HEK293 (cell line): ENCODE results near the gene LRIF1.

Experiments
- CTCF ChIA-PET: fragments of 350-600 bp; formaldehyde crosslinking; extraction: SDS; loops from one replicate; lab custom pipeline; 2021; ENCODE audit warnings: antibody characterized with exemption; lab: Yijun Ruan, JAX
- POLR2A ChIA-PET: fragments of 300-600 bp; formaldehyde crosslinking; extraction: SDS; loops from one replicate; lab custom pipeline; 2020; ENCODE audit warnings: antibody characterized with exemption, inconsistent platforms; lab: Yijun Ruan, JAX
- H3K27ac ChIP-seq: fragments of 200-500 bp; sonication (Bioruptor generic); 2 replicates; pipeline ENCODE4 v1.5.1; 2014; ENCODE audit warnings: low read depth, low read length, control low read depth, inconsistent platforms; ENCODE audit errors: extremely low read depth
- H3K36me3 ChIP-seq, 2 experiments: fragments of 200-500 bp in 1 of 2; sonication (Bioruptor generic) in 1 of 2; 1 replicate in 1 of 2; 2 replicates in 1 of 2; pipeline ENCODE4 v1.5.1; 2014 to 2017; ENCODE audit warnings: inconsistent platforms in 2 of 2, low read length in 2 of 2; ENCODE audit not compliant: control insufficient read depth in 2 of 2, insufficient read depth in 1 of 2
- H3K4me1 ChIP-seq: fragments of 200-500 bp; sonication (Bioruptor generic); 2 replicates; pipeline ENCODE4 v1.5.1; 2014; ENCODE audit warnings: mild to moderate bottlenecking, low read length, inconsistent platforms; ENCODE audit not compliant: control insufficient read depth, insufficient read depth
- H3K4me3 ChIP-seq: 2 replicates; pipeline ENCODE4 v1.5.1; 2011; ENCODE audit warnings: low read depth, mild to moderate bottlenecking, control low read depth, low read length, moderate library complexity
- H3K9me3 ChIP-seq: fragments of 200-500 bp; sonication (Bioruptor generic); 2 replicates; pipeline ENCODE4 v1.5.1; 2014; ENCODE audit warnings: low read depth, low read length, inconsistent platforms; ENCODE audit not compliant: control insufficient read depth, insufficient read depth
- GLIS2 ChIP-seq: fragments of 450-650 bp; formaldehyde crosslinking; IDR thresholded peaks from 2 replicates; pipeline ENCODE4 v1.5.1; 2016; ENCODE audit warnings: missing biosample characterization, missing genetic modification characterization
- KLF1 ChIP-seq: fragments of 450-650 bp; formaldehyde crosslinking; IDR thresholded peaks from 2 replicates; pipeline ENCODE4 v1.5.1; 2016; ENCODE audit warnings: missing biosample characterization, missing genetic modification characterization
- KLF10 ChIP-seq: fragments of 450-650 bp; IDR thresholded peaks from 2 replicates; pipeline ENCODE4 v1.5.1; 2018; ENCODE audit warnings: missing biosample characterization, mild to moderate bottlenecking, missing genetic modification characterization
- KLF8 ChIP-seq: fragments of 450-650 bp; formaldehyde crosslinking; IDR thresholded peaks from 2 replicates; pipeline ENCODE4 v1.5.1; 2016; ENCODE audit warnings: missing biosample characterization, missing genetic modification characterization
- MYNN ChIP-seq: fragments of 450-650 bp; formaldehyde crosslinking; IDR thresholded peaks from 2 replicates; pipeline ENCODE4 v1.5.1; 2016; ENCODE audit warnings: missing biosample characterization, missing genetic modification characterization, borderline replicate concordance
- SALL2 ChIP-seq: fragments of 450-650 bp; formaldehyde crosslinking; IDR thresholded peaks from 2 replicates; pipeline ENCODE4 v1.5.0; 2017; ENCODE audit warnings: missing biosample characterization, mild to moderate bottlenecking, missing genetic modification characterization, borderline replicate concordance
- WT1 ChIP-seq: fragments of 450-650 bp; formaldehyde crosslinking; IDR thresholded peaks from 2 replicates; pipeline ENCODE4 v1.5.1; 2016; ENCODE audit warnings: missing biosample characterization, missing genetic modification characterization
- ZBTB17 ChIP-seq: fragments of 450-650 bp; formaldehyde crosslinking; IDR thresholded peaks from 2 replicates; pipeline ENCODE4 v1.5.1; 2016; ENCODE audit warnings: missing biosample characterization, missing genetic modification characterization
- ZBTB48 ChIP-seq: fragments of 450-650 bp; formaldehyde crosslinking; IDR thresholded peaks from 2 replicates; pipeline ENCODE4 v1.5.1; 2016; ENCODE audit warnings: missing biosample characterization, missing genetic modification characterization
- ZNF10 ChIP-seq: fragments of 450-650 bp; formaldehyde crosslinking; IDR thresholded peaks from 2 replicates; pipeline ENCODE4 v1.5.1; 2017; ENCODE audit warnings: missing biosample characterization, missing genetic modification characterization
- ZNF155 ChIP-seq: fragments of 450-650 bp; formaldehyde crosslinking; IDR thresholded peaks from 2 replicates; pipeline ENCODE4 v1.5.1; 2016; ENCODE audit warnings: missing biosample characterization, missing genetic modification characterization
- ZNF174 ChIP-seq: fragments of 450-650 bp; formaldehyde crosslinking; IDR thresholded peaks from 2 replicates; pipeline ENCODE4 v1.5.0; 2017; ENCODE audit warnings: missing biosample characterization, mild to moderate bottlenecking, missing genetic modification characterization
- ZNF214 ChIP-seq: fragments of 450-650 bp; formaldehyde crosslinking; IDR thresholded peaks from 2 replicates; pipeline ENCODE4 v1.5.1; 2017; ENCODE audit warnings: missing biosample characterization, mild to moderate bottlenecking, missing genetic modification characterization, borderline replicate concordance
- ZNF239 ChIP-seq: fragments of 450-650 bp; formaldehyde crosslinking; IDR thresholded peaks from 2 replicates; pipeline ENCODE4 v1.5.1; 2016; ENCODE audit warnings: missing biosample characterization, missing genetic modification characterization
- ZNF24 ChIP-seq: fragments of 450-650 bp; formaldehyde crosslinking; IDR thresholded peaks from 2 replicates; pipeline ENCODE4 v1.5.1; 2016; ENCODE audit warnings: missing biosample characterization, missing genetic modification characterization
- ZNF514 ChIP-seq: fragments of 450-650 bp; formaldehyde crosslinking; IDR thresholded peaks from 2 replicates; pipeline ENCODE4 v1.5.1; 2016; ENCODE audit warnings: missing biosample characterization, missing genetic modification characterization
- ZNF544 ChIP-seq: fragments of 450-650 bp; formaldehyde crosslinking; IDR thresholded peaks from 2 replicates; pipeline ENCODE4 v1.5.0; 2017; ENCODE audit warnings: missing biosample characterization, missing genetic modification characterization
- ZNF626 ChIP-seq: fragments of 450-650 bp; sonication (Bioruptor Pico); formaldehyde crosslinking; IDR thresholded peaks from 2 replicates; pipeline ENCODE4 v1.5.1; 2018; ENCODE audit warnings: missing biosample characterization, missing genetic modification characterization, inconsistent platforms
- ZNF658 ChIP-seq: fragments of 450-650 bp; formaldehyde crosslinking; IDR thresholded peaks from 2 replicates; pipeline ENCODE4; 2016; ENCODE audit warnings: missing biosample characterization, missing genetic modification characterization
- ZNF670 ChIP-seq: fragments of 450-650 bp; formaldehyde crosslinking; IDR thresholded peaks from 2 replicates; pipeline ENCODE4 v1.5.1; 2016; ENCODE audit warnings: missing biosample characterization, missing genetic modification characterization, low read depth
- ZNF747 ChIP-seq: fragments of 450-650 bp; formaldehyde crosslinking; IDR thresholded peaks from 2 replicates; pipeline ENCODE4 v1.5.1; 2016; ENCODE audit warnings: missing biosample characterization, missing genetic modification characterization
- ZNF792 ChIP-seq: fragments of 450-650 bp; formaldehyde crosslinking; IDR thresholded peaks from 2 replicates; pipeline ENCODE4 v1.5.1; 2016; ENCODE audit warnings: missing biosample characterization, missing genetic modification characterization
- TF ChIP-seq, protein P1 (sequence below): fragments of 450-650 bp; IDR thresholded peaks from 2 replicates; pipeline ENCODE4 v1.5.1; 2018; ENCODE audit warnings: missing biosample characterization, missing genetic modification characterization
- TF ChIP-seq, protein P2 (sequence below): IDR thresholded peaks from 2 replicates; pipeline ENCODE4 v1.6.1; 2011; ENCODE audit warnings: mild to moderate bottlenecking, low read depth, low read length, borderline replicate concordance
- TF ChIP-seq, protein P3 (sequence below): fragments of 450-650 bp; formaldehyde crosslinking; IDR thresholded peaks from 2 replicates; pipeline ENCODE4 v1.5.1; 2016; ENCODE audit warnings: missing biosample characterization, missing genetic modification characterization
- TF ChIP-seq, protein P4 (sequence below): fragments of 450-650 bp; formaldehyde crosslinking; IDR thresholded peaks from 2 replicates; pipeline ENCODE4 v1.5.1; 2016; ENCODE audit warnings: missing biosample characterization, missing genetic modification characterization
- TF ChIP-seq, protein P5 (sequence below): fragments of 450-650 bp; IDR thresholded peaks from 2 replicates; pipeline ENCODE4 v1.5.1; 2018; ENCODE audit warnings: missing biosample characterization, mild to moderate bottlenecking, missing genetic modification characterization
- TF ChIP-seq, protein P6 (sequence below): fragments of 450-650 bp; formaldehyde crosslinking; IDR thresholded peaks from 2 replicates; pipeline ENCODE4 v1.5.1; 2016; ENCODE audit warnings: missing biosample characterization, missing genetic modification characterization

The LRIF1 gene

DNA sequence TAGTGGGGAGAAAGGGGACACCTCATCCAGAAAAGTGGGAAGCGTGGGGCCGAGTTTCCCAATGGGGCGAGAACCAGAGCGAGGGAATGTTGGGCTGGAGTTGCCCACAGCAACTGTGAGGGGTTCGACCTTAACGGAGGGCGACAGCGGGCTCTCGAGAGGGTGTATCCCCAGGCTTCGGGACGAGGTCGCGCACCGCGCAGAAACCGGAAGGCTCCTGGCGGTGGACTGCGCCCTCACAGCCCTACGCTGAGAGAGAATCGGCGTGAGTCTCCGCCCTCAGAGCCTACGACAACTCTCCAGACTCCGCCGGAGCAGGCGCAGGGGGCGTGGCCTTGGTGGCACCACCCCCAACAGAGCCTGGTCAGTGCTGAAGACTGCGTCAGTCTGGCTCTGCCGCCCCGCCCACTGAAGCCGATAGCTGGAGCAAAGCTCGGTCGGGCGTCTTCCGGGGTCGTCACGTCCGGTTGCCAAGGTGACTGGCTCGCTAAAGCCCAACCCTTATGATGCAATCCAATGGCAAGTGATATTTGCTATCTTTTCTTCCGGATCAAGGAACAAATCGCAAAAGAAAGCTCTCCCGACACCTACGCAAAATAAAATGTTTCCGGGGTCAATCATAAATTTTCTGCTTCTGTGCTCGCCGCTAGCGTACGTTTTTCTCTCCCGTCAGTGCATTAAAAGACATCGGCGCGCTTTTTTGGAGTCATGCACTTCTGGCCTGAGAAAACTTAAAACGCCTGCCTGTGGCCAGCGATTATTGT is at the start of gene LRIF1 (continued):
- TF ChIP-seq, protein P1, sequence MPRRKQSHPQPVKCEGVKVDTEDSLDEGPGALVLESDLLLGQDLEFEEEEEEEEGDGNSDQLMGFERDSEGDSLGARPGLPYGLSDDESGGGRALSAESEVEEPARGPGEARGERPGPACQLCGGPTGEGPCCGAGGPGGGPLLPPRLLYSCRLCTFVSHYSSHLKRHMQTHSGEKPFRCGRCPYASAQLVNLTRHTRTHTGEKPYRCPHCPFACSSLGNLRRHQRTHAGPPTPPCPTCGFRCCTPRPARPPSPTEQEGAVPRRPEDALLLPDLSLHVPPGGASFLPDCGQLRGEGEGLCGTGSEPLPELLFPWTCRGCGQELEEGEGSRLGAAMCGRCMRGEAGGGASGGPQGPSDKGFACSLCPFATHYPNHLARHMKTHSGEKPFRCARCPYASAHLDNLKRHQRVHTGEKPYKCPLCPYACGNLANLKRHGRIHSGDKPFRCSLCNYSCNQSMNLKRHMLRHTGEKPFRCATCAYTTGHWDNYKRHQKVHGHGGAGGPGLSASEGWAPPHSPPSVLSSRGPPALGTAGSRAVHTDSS (tag by site-specific recombination) = no peak
- no peak for TF ChIP-seq MYNN (tag by site-specific recombination)
- TF ChIP-seq SALL2 (tag by site-specific recombination) = no peak
- no peak for TF ChIP-seq ZNF214 (tag by site-specific recombination)
- TF ChIP-seq, protein P2, sequence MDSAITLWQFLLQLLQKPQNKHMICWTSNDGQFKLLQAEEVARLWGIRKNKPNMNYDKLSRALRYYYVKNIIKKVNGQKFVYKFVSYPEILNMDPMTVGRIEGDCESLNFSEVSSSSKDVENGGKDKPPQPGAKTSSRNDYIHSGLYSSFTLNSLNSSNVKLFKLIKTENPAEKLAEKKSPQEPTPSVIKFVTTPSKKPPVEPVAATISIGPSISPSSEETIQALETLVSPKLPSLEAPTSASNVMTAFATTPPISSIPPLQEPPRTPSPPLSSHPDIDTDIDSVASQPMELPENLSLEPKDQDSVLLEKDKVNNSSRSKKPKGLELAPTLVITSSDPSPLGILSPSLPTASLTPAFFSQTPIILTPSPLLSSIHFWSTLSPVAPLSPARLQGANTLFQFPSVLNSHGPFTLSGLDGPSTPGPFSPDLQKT = no peak
- no peak; the same call in 1 of the 2 replicates for TF ChIP-seq ZBTB48 (tag by site-specific recombination)
- no peak for TF ChIP-seq ZNF544 (tag by site-specific recombination)
- TF ChIP-seq KLF10 (tag by site-specific recombination) = peak; percentile 95
- TF ChIP-seq, protein P3, sequence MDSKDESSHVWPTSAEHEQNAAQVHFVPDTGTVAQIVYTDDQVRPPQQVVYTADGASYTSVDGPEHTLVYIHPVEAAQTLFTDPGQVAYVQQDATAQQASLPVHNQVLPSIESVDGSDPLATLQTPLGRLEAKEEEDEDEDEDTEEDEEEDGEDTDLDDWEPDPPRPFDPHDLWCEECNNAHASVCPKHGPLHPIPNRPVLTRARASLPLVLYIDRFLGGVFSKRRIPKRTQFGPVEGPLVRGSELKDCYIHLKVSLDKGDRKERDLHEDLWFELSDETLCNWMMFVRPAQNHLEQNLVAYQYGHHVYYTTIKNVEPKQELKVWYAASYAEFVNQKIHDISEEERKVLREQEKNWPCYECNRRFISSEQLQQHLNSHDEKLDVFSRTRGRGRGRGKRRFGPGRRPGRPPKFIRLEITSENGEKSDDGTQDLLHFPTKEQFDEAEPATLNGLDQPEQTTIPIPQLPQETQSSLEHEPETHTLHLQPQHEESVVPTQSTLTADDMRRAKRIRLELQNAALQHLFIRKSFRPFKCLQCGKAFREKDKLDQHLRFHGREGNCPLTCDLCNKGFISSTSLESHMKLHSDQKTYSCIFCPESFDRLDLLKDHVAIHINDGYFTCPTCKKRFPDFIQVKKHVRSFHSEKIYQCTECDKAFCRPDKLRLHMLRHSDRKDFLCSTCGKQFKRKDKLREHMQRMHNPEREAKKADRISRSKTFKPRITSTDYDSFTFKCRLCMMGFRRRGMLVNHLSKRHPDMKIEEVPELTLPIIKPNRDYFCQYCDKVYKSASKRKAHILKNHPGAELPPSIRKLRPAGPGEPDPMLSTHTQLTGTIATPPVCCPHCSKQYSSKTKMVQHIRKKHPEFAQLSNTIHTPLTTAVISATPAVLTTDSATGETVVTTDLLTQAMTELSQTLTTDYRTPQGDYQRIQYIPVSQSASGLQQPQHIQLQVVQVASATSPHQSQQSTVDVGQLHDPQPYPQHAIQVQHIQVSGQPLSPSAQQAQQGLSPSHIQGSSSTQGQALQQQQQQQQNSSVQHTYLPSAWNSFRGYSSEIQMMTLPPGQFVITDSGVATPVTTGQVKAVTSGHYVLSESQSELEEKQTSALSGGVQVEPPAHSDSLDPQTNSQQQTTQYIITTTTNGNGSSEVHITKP (tag by site-specific recombination) = peak; percentile 56; the same call in 1 of the 2 replicates
- no peak for TF ChIP-seq WT1 (tag by site-specific recombination)
- TF ChIP-seq ZNF792 (tag by site-specific recombination) = no peak
- peak; percentile 84 for TF ChIP-seq ZBTB17
- TF ChIP-seq ZNF239 (tag by site-specific recombination) = no peak
- no peak for TF ChIP-seq ZNF670 (tag by site-specific recombination)
- TF ChIP-seq KLF1 (tag by site-specific recombination) = peak; percentile 23; the same call in 1 of the 2 replicates
- no peak; the same call in 1 of the 2 replicates for TF ChIP-seq KLF8
- TF ChIP-seq, protein P4, sequence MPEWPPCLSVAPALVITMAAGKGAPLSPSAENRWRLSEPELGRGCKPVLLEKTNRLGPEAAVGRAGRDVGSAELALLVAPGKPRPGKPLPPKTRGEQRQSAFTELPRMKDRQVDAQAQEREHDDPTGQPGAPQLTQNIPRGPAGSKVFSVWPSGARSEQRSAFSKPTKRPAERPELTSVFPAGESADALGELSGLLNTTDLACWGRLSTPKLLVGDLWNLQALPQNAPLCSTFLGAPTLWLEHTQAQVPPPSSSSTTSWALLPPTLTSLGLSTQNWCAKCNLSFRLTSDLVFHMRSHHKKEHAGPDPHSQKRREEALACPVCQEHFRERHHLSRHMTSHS (tag by site-specific recombination) = no peak
- no peak for TF ChIP-seq ZNF658 (tag by site-specific recombination)
- no peak for TF ChIP-seq ZNF626 (tag by site-specific recombination)
- TF ChIP-seq GLIS2 (tag by site-specific recombination) = peak; percentile 73
- TF ChIP-seq, all 188 proteins: peak for 54

DNA sequence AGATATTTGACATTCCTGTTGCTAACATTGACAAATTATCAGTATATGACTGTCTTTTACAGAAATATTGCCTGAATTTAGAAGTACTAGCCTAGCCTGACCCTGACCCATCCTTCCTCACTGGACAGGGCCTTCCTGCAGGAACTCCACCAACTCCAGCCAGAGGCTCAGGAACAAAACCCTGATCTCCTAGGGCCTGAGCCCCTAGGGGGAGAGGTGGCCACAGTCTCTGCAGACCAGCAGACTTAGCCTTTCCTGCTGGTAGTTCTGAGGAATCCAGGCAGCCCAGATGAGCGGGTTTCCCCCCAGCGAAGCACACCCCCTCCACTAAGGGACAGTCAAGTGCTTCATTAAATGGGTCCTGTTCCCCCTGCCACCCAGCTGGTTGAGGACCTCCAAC is 44.3 kb upstream of the LRIF1 start:
- Histone ChIP-seq H3K4me1 (no peaks in the 10 kb centered on the region), H3K4me3 (no peak overlapping the region), H3K9me3 (no peaks in the 10 kb centered on the region), H3K27ac (no peak overlapping the region), H3K36me3 (no peaks in the 10 kb centered on the region)
- POLR2A ChIA-PET = no interaction called here
- CTCF ChIA-PET = interaction anchor here (0.9 kb wide), 1 partner anchor 15 kb away, joined by 5 read pairs; no protein-coding TSS in a partner anchor
- TF ChIP-seq ZNF155 (tag by site-specific recombination) (no peak), ZNF747 (no peak), ZNF24 (tag by site-specific recombination) (no peak), ZNF174 (tag by site-specific recombination) (no peak), ZNF10 (tag by site-specific recombination) (no peak), ZNF514 (no peak)
- TF ChIP-seq, protein P5, sequence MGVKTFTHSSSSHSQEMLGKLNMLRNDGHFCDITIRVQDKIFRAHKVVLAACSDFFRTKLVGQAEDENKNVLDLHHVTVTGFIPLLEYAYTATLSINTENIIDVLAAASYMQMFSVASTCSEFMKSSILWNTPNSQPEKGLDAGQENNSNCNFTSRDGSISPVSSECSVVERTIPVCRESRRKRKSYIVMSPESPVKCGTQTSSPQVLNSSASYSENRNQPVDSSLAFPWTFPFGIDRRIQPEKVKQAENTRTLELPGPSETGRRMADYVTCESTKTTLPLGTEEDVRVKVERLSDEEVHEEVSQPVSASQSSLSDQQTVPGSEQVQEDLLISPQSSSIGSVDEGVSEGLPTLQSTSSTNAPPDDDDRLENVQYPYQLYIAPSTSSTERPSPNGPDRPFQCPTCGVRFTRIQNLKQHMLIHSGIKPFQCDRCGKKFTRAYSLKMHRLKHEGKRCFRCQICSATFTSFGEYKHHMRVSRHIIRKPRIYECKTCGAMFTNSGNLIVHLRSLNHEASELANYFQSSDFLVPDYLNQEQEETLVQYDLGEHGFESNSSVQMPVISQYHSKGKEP (tag by site-specific recombination) = no peak
- TF ChIP-seq, protein P6, sequence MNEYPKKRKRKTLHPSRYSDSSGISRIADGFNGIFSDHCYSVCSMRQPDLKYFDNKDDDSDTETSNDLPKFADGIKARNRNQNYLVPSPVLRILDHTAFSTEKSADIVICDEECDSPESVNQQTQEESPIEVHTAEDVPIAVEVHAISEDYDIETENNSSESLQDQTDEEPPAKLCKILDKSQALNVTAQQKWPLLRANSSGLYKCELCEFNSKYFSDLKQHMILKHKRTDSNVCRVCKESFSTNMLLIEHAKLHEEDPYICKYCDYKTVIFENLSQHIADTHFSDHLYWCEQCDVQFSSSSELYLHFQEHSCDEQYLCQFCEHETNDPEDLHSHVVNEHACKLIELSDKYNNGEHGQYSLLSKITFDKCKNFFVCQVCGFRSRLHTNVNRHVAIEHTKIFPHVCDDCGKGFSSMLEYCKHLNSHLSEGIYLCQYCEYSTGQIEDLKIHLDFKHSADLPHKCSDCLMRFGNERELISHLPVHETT (tag by site-specific recombination) = no peak
